GM21619 (cell line): ENCODE measurements around the gene GSTCD.
"Not testable (repeated sequence)": the region's sequence is repeated elsewhere in the genome, so short reads cannot be mapped to it uniquely, and the experiment has no call there.

Experiments used
- ATAC-seq: cut with Tn5 transposase; IDR thresholded peaks from one replicate; pipeline ENCODE4 v1.9.1; 2021; ENCODE audit not compliant: unreplicated experiment

GSTCD gene

DNA sequence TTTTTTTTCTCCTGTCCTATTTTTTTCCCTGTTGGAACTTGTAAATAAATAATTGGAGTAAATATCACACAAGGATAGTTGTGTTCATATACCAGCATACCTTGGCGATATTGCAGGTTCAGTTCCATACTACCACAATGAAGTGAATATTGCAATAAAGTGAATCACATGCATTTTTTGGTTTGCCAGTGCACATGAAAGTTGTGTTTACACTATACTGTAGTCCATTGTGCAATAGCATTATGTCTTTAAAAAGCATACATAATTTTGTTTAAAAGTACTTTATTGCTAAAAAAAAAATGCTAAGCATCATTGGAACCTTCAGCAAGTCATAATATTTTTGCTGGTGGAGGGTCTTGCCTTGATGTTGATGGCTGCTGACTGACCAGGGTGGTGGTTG is 88.6 kb downstream of the GSTCD start:
- no peak for ATAC-seq

DNA sequence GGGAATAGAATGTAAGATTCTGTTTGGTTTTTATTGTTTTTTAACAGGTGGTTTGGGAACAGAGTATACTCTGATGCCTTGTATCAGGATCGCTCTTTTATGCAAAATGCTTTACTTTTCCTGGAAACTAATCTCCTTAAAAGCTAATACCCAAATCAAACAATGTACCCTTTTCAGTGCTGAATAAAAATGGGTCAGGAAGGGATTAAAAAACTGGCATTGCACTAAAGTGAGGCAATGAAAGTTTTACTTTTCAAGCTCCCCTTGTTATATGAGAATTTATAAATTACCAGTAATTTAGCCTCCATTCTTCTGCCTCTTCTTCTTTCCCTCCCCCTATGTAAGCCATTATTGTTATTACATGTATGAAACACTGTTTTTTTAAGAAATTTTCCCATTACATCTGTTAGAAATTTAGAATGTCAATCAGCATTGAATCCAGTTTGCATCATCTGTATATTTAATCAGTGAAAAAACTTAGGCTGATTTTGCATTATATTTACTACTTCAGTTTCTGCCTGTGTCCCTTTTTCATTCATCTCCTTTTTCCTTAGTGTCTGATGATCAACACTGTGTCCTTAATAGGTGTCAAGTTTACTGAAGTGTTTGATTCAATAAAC is 97.0 kb downstream of the GSTCD start:
- no peak for ATAC-seq

DNA sequence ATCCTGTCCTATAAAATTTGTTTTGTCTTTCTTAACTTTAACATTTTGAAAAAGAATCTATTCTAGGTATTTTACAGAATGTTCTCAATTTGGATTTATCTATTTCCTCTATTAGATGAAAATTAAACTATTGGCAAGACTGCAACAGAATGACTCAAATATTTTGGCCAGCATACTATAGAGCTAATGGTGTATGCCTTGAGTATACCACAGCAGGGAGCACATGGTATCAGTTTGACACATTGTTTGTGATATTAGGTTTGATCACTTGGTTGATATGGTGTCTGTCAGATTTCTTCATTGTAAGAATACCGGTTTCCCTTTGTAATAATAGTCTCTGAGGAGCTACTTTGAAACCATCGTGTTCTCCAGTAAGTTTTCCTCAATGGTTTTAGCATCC is 98.9 kb downstream of the GSTCD start:
- ATAC-seq = no peak

DNA sequence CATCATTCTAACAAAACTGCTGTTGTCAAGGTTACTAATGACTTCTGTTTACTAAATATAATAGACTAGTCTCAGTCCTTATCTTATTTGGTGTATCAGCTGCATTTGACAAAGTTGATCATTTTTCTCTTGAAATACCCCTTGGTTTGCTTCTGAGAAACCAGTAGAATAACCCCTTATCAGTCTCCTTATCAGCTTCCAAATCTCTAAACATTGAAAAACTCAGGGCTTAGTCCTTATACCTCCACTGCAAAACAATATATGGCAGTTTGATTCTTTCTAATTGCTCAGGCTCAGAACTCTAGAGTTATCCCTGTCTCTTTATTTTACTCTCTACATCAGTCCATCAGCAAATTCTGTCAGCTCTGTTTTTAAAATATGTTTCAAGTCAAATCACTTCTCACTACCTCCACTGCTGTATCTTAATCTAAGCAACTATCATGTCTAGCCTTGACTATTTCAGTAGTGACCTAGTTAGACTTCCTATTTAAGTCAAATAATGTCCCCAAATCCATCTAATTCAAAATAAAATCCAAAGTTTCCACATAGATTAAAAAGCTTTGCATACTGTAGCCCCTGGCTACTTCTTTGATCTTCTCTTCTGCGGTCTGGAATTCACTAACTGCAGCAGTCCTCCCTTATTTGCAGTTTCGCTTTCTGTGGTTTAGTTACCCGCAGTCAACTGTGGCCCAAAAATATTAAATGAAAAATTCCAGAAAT is 99.6 kb downstream of the GSTCD start:
- no peak for ATAC-seq

DNA sequence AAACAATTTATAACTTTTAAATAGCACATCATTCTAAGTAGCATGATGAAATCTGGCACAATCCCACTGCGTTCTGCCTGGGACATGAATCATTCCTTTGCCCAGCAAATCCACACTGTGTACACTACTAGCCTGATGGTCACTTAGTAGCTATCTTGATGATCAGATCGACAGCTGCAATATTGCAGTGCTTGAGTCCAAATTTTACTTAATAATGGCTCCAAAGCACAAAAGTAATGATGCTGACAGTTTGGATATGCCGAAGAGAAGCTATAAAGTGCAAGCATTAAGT is 100.1 kb downstream of the GSTCD start:
- no peak for ATAC-seq

GRCh38 chr4:105815701-105816100 is 107.1 kb downstream of the GSTCD start:
- ATAC-seq = no peak

- ATAC-seq = no peak
These were observed 113.5 kb downstream of the GSTCD start for GRCh38 chr4:105822061-105822460.

GRCh38 chr4:105828074-105828473 is 119.5 kb downstream of the GSTCD start:
- no peak for ATAC-seq

- ATAC-seq = no peak
These were observed 122.6 kb downstream of the GSTCD start for GRCh38 chr4:105831189-105831588.

GRCh38 chr4:105835177-105835576 is 126.6 kb downstream of the GSTCD start:
- ATAC-seq = no peak

- no peak for ATAC-seq
These were observed 128.0 kb downstream of the GSTCD start for GRCh38 chr4:105836537-105836936.

- no peak for ATAC-seq
These were observed 128.5 kb downstream of the GSTCD start for GRCh38 chr4:105837037-105837436.

GRCh38 chr4:105838082-105838481 is 129.5 kb downstream of the GSTCD start:
- no peak for ATAC-seq

- ATAC-seq = no peak
These were observed 132.0 kb downstream of the GSTCD start for GRCh38 chr4:105840426-105841174.

- ATAC-seq = no peak
These were observed 135.4 kb downstream of the GSTCD start for GRCh38 chr4:105843941-105844340.

- ATAC-seq = no peak
These were observed 137.0 kb downstream of the GSTCD start for GRCh38 chr4:105845559-105845958.

- not testable (repeated sequence) for ATAC-seq
These were observed 139.8 kb downstream of the GSTCD start for GRCh38 chr4:105848359-105848758.

GRCh38 chr4:105851196-105851595 is 142.6 kb downstream of the GSTCD start:
- ATAC-seq = no peak

- not testable (repeated sequence) for ATAC-seq
These were observed 143.6 kb downstream of the GSTCD start for GRCh38 chr4:105852230-105852629.

- no peak for ATAC-seq
These were observed 150.0 kb downstream of the GSTCD start for GRCh38 chr4:105858466-105859040.

DNA sequence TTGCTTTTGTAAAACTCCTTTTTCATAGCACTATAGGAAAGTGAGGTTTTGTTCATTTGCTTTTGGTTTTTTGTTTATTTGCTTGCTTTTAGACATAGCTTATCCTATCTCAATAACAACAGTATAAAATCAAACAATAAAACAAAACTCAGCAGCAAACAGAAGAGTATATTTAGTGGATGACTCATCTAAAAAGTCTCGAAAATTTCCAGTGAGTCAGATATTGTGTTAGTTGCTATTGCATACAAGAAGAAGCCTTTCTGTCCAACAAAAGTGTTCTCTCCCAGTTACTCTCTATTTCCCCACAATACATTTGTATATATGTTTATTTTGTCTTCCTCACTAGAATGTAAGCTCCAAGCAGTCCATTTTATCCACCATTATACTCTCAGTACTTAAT is 150.6 kb downstream of the GSTCD start:
- ATAC-seq = no peak

GRCh38 chr4:105870963-105871362 is 162.4 kb downstream of the GSTCD start:
- no peak for ATAC-seq
